IMR-90 (cell line): ENCODE data around the gene GLCE. TPM values are rescaled to one million over a fixed set of nuclear protein-coding genes. Genes with fewer than 3 reads are reported as not detected.

Experiments
- ATAC-seq: fragments of 200-7000 bp; cut with Tn5 transposase; 2 replicates; pipeline ENCODE4 v1.9.1; 2020; ENCODE audit warnings: low read depth, mild to moderate bottlenecking, moderate library complexity
- BruUV-seq: library from RNA; stranded (reverse); fragments of 400-500 nt; replicated peaks from 2 replicates; lab custom pipeline; 2021; lab: Mats Ljungman, UMichigan
- CTCF ChIA-PET: fragments of 300-600 bp; formaldehyde crosslinking; extraction: SDS; loops from one replicate; lab custom pipeline; 2021; ENCODE audit warnings: antibody characterized with exemption; lab: Yijun Ruan, JAX
- POLR2A ChIA-PET: fragments of 300-600 bp; sonication (Branson Sonifier 250); formaldehyde crosslinking; loops from one replicate; lab custom pipeline; 2022; ENCODE audit warnings: antibody characterized with exemption; ENCODE audit not compliant: unreplicated experiment; lab: Charles Lee
- DNase-seq: peaks from one replicate; pipeline ENCODE4 v3.0.0; 2013
- H2AFZ ChIP-seq: replicated peaks from 2 replicates; pipeline ENCODE3; 2013; ENCODE audit warnings: low read length, mild to moderate bottlenecking; ENCODE audit not compliant: poor library complexity
- H2AK5ac ChIP-seq: 2 replicates; pipeline ENCODE4 v1.6.1; 2013; ENCODE audit warnings: low read depth, low read length, inconsistent platforms
- H2AK9ac ChIP-seq: replicated peaks from 2 replicates; pipeline ENCODE3; 2013; ENCODE audit warnings: mild to moderate bottlenecking, low read depth, low read length, moderate library complexity; ENCODE audit not compliant: poor library complexity
- H2BK120ac ChIP-seq: 2 replicates; pipeline ENCODE4 v1.6.1; 2013; ENCODE audit warnings: low read depth, low read length, inconsistent platforms
- H2BK15ac ChIP-seq: 3 replicates; pipeline ENCODE4 v1.6.1; 2013; ENCODE audit warnings: low read depth, low read length, inconsistent platforms
- H2BK20ac ChIP-seq: 2 replicates; pipeline ENCODE4 v1.6.1; 2013; ENCODE audit warnings: low read depth, mild to moderate bottlenecking, inconsistent platforms, low read length, moderate library complexity
- H2BK5ac ChIP-seq: 2 replicates; pipeline ENCODE4 v1.6.1; 2013; ENCODE audit warnings: mild to moderate bottlenecking, low read depth, low read length, inconsistent platforms; ENCODE audit not compliant: poor library complexity, severe bottlenecking
- H3K14ac ChIP-seq: replicated peaks from 2 replicates; pipeline ENCODE4 v1.6.1; 2013; ENCODE audit warnings: low read depth, low read length, inconsistent platforms
- H3K18ac ChIP-seq: 2 replicates; pipeline ENCODE4 v1.6.1; 2013; ENCODE audit warnings: low read depth, low read length, control low read depth
- H3K23ac ChIP-seq: 2 replicates; pipeline ENCODE4 v1.6.1; 2013; ENCODE audit warnings: low read depth, low read length, inconsistent platforms
- H3K27ac ChIP-seq: 2 replicates; pipeline ENCODE4 v1.5.1; 2013; ENCODE audit warnings: mild to moderate bottlenecking, control low read depth, low read length; ENCODE audit not compliant: insufficient read depth
- H3K27me3 ChIP-seq: 2 replicates; pipeline ENCODE4 v1.6.1; 2013; ENCODE audit warnings: low read length; ENCODE audit not compliant: control insufficient read depth, insufficient read depth
- H3K36me3 ChIP-seq: 2 replicates; pipeline ENCODE4 v1.6.1; 2013; ENCODE audit warnings: low read length, mixed read lengths; ENCODE audit not compliant: control insufficient read depth, insufficient read depth
- H3K4ac ChIP-seq: 2 replicates; pipeline ENCODE4 v1.6.1; 2013; ENCODE audit warnings: low read depth, low read length, inconsistent platforms
- H3K4me1 ChIP-seq: 2 replicates; pipeline ENCODE4 v1.6.1; 2013; ENCODE audit warnings: low read length, mixed read lengths; ENCODE audit not compliant: control insufficient read depth, insufficient read depth
- H3K4me2 ChIP-seq: 2 replicates; pipeline ENCODE4 v1.6.1; 2013; ENCODE audit warnings: low read depth, mild to moderate bottlenecking, control low read depth, low read length, moderate library complexity
- H3K4me3 ChIP-seq: 2 replicates; pipeline ENCODE4 v1.5.1; 2013; ENCODE audit warnings: low read depth, mild to moderate bottlenecking, control low read depth, low read length, moderate library complexity; ENCODE audit not compliant: insufficient read depth
- H3K56ac ChIP-seq: 2 replicates; pipeline ENCODE4 v1.6.1; 2013; ENCODE audit warnings: low read length, inconsistent platforms; ENCODE audit not compliant: insufficient read depth; ENCODE audit errors: extremely low read depth
- H3K79me1 ChIP-seq, 2 experiments: 2 replicates each; pipeline ENCODE4 v1.6.1; 2013; ENCODE audit warnings: low read length in 2 of 2, inconsistent platforms in 1 of 2, low read depth in 1 of 2
- H3K9ac ChIP-seq: 2 replicates; pipeline ENCODE4 v1.6.1; 2013; ENCODE audit warnings: low read depth, low read length, control low read depth
- H3K9me1 ChIP-seq: 2 replicates; pipeline ENCODE4 v1.6.1; 2013; ENCODE audit warnings: low read length, inconsistent platforms; ENCODE audit not compliant: insufficient read depth
- H3K9me3 ChIP-seq: 2 replicates; pipeline ENCODE4 v1.6.1; 2013; ENCODE audit warnings: low read length; ENCODE audit not compliant: control insufficient read depth, insufficient read depth
- H4K20me1 ChIP-seq: 2 replicates; pipeline ENCODE4 v1.6.1; 2013; ENCODE audit warnings: low read length, inconsistent platforms; ENCODE audit not compliant: insufficient read depth
- H4K5ac ChIP-seq: 2 replicates; pipeline ENCODE4 v1.6.1; 2013; ENCODE audit warnings: mild to moderate bottlenecking, low read depth, low read length, control low read depth
- H4K8ac ChIP-seq, 2 experiments: 2 replicates each; pipeline ENCODE4 v1.6.1; 2013; ENCODE audit warnings: low read depth in 2 of 2, low read length in 2 of 2, control low read depth in 1 of 2, inconsistent platforms in 1 of 2
- H4K91ac ChIP-seq: 2 replicates; pipeline ENCODE4 v1.6.1; 2013; ENCODE audit warnings: low read depth, low read length, inconsistent platforms; ENCODE audit not compliant: insufficient read depth
- BHLHE40 ChIP-seq: fragments of 150-350 bp; IDR thresholded peaks from 2 replicates; pipeline ENCODE4 v1.6.1; 2016; ENCODE audit warnings: mild to moderate bottlenecking, low read depth, low read length
- NFE2L2 ChIP-seq: fragments of 150-350 bp; IDR thresholded peaks from 2 replicates; pipeline ENCODE4 v1.6.1; 2016; ENCODE audit warnings: low read depth, mild to moderate bottlenecking, low read length
- POLR2A ChIP-seq: IDR thresholded peaks from 2 replicates; pipeline ENCODE4 v1.6.1; 2012; ENCODE audit warnings: mild to moderate bottlenecking, low read depth, low read length
- SMC3 ChIP-seq: fragments of 150-350 bp; IDR thresholded peaks from 2 replicates; pipeline ENCODE4 v1.6.1; 2016; ENCODE audit warnings: low read depth, mild to moderate bottlenecking, antibody characterized with exemption, low read length, moderate library complexity
- WGBS, 2 experiments: methylation state at CpG; one replicate each; pipeline versions ENCODE4 v1.1.5 to v1.1.7; 2013; ENCODE audit warnings: missing lambda C conversion rate in 2 of 2; ENCODE audit not compliant: insufficient read length in 1 of 2; ENCODE audit errors: extremely low coverage in 2 of 2; 5-methylcytosine and 5-hydroxymethylcytosine counted together
- dilution Hi-C: fragments of 300-500 bp; cut with HindIII; formaldehyde crosslinking; loops from one replicate; pipeline ENCODE4 v1.14.3; 2018; ENCODE audit warnings: low sequenced_read_pairs; ENCODE audit not compliant: unreplicated experiment
- in situ Hi-C: fragments of 300-500 bp; cut with MboI; formaldehyde crosslinking; loops from 3 replicates; pipeline ENCODE4 v1.14.3; 2019; ENCODE audit warnings: low sequenced_read_pairs, inconsistent platforms, mixed read lengths
- intact Hi-C: fragments of 100-400 bp; cut with micrococcal nuclease; formaldehyde crosslinking; loops from 2 replicates; pipeline ENCODE4 v1.10.0; 2022
- polyA plus RNA-seq, 3 experiments: library from polyadenylated mRNA; depleted of rRNA; stranded (reverse); fragments of >200 nt; gene quantifications; 2 replicates each; pipeline ENCODE4 v1.2.3, GENCODE V29; 2012; ENCODE audit warnings: low replicate concordance in 1 of 3
- total RNA-seq: library from RNA; depleted of rRNA; stranded (reverse); fragments of >200 nt; gene quantifications from 2 replicates; pipeline ENCODE4 v1.2.3, GENCODE V29; 2012

Gene GLCE
- total and polyA plus RNA-seq, 2 of the 4 experiments (the other 2 are of a cell fraction): 15.3 to 29.6 TPM

- ATAC-seq (no peak), DNase-seq (no peak)
- 0 out of 2 replicates have a peak, but pooled peaks cover 5% of the 10 kb centered on the region for H4K20me1 ChIP-seq
- no peak overlapping the region for H2BK15ac ChIP-seq
- H3K36me3 ChIP-seq: no peaks in the 10 kb centered on the region
- H3K14ac ChIP-seq: no peak overlapping the region
- H3K9me3 ChIP-seq: no peaks in the 10 kb centered on the region
- no peak overlapping the region for H2AFZ ChIP-seq
- no peak overlapping the region for H2BK120ac ChIP-seq
- no peak overlapping the region for H3K18ac ChIP-seq
- H3K4me3 ChIP-seq: no peak overlapping the region
- CTCF ChIA-PET: interaction anchor here (0.6 kb wide), 1 partner anchor 733 kb away, joined by 3 read pairs; no protein-coding TSS in a partner anchor
- H4K8ac ChIP-seq: no peak overlapping the region
- WGBS, 2 experiments: no CpG with 5 or more reads among the region's 1 CpG
- TF ChIP-seq BHLHE40 (no peak), SMC3 (no peak), NFE2L2 (no peak), POLR2A (no peak)
- no peak overlapping the region for H3K23ac ChIP-seq
- H2AK9ac ChIP-seq: no peak overlapping the region
- intact Hi-C loops: loop anchor here (10.0 kb wide), 1 partner anchor 289 kb away; the partner anchor contains the start of gene RPLP1
- in situ Hi-C loops: no loop called here
- no peak overlapping the region for H2BK20ac ChIP-seq
- no peaks in the 10 kb centered on the region; the same call in 1 of the 2 replicates for H3K9me1 ChIP-seq
- no peak overlapping the region for H3K56ac ChIP-seq
- POLR2A ChIA-PET: no interaction called here
- H4K91ac ChIP-seq: no peak overlapping the region
- H2BK5ac ChIP-seq: no peak overlapping the region
- H3K4ac ChIP-seq: no peak overlapping the region
- no TSS peak for BruUV-seq
- H3K4me1 ChIP-seq: peaks cover 2% of the 10 kb centered on the region; the same call in 1 of the 2 replicates
- H4K5ac ChIP-seq: no peak overlapping the region
- no peak overlapping the region for H3K27ac ChIP-seq
- no peak overlapping the region for H3K9ac ChIP-seq
- peaks cover 11 to 48% of the 10 kb centered on the region in 2 experiments for H3K79me1 ChIP-seq
- no peak overlapping the region for H2AK5ac ChIP-seq
- no peaks in the 10 kb centered on the region for H3K27me3 ChIP-seq
- no peak overlapping the region for H3K4me2 ChIP-seq
- dilution Hi-C loops: no loop called here
Observed at GRCh38 chr15:69165637-69166025, 5.2 kb downstream of the GLCE start.
